H1 (cell line): ENCODE measurements around the gene OCRL. TPM values are rescaled to one million over a fixed set of nuclear protein-coding genes. Genes with fewer than 3 reads are reported as not detected.

ENCODE experiments used
- CHD2 ChIP-seq: IDR thresholded peaks from 2 replicates; pipeline ENCODE4 v1.6.1; 2012; ENCODE audit warnings: low read length, improper control_type of control experiment
- CHD7 ChIP-seq: fragments of 300-600 bp; sonication (generic); IDR thresholded peaks from 2 replicates; pipeline ENCODE4 v1.7.1; 2012; ENCODE audit warnings: low read length, moderate library complexity, mild to moderate bottlenecking, inconsistent platforms; ENCODE audit not compliant: insufficient replicate concordance
- polyA plus RNA-seq, 7 experiments: library from polyadenylated mRNA; depleted of rRNA in 3 of 7; stranded (reverse) in 5 of 7; unstranded in 2 of 7; fragments of >200 nt in 5 of 7; fragments of 200-250 nt in 2 of 7; gene quantifications; 1 replicate in 5 of 7; 2 replicates in 1 of 7; 4 replicates in 1 of 7; pipeline versions ENCODE4 v1.2.1 to v1.2.3, GENCODE V29; 2011 to 2013; ENCODE audit warnings: missing spikeins in 2 of 7, mixed read lengths in 2 of 7
- total RNA-seq: library from RNA; stranded (reverse); fragmentation: NEBNext Ultra II Directional; extraction: Animal tissue kit (Norgen Biotek cat#: 25700); gene quantifications from 2 replicates; pipeline ENCODE4 v1.2.1, GENCODE V29; 2021

OCRL gene
- total and polyA plus RNA-seq, 2 of the 8 experiments (the other 6 are each of a cell fraction or from before 2014, with no cell fraction given), result 12.7 to 15.1 TPM

- TF ChIP-seq CHD7, result no peak
- no peak for TF ChIP-seq CHD2
Observed at GRCh38 chrX:129545408-129545807, 5.3 kb downstream of the OCRL start (continued).
